GM19025 (cell line): ENCODE results near the gene MAMLD1.

Experiments used
- ATAC-seq: cut with Tn5 transposase; IDR thresholded peaks from one replicate; pipeline ENCODE4 v1.9.1; 2021; ENCODE audit warnings: mild to moderate bottlenecking, low read depth, moderate library complexity; ENCODE audit not compliant: unreplicated experiment

The MAMLD1 gene

GRCh38 chrX:150525061-150525919 lies 162.2 kb downstream of the MAMLD1 start:
- no peak for ATAC-seq

DNA sequence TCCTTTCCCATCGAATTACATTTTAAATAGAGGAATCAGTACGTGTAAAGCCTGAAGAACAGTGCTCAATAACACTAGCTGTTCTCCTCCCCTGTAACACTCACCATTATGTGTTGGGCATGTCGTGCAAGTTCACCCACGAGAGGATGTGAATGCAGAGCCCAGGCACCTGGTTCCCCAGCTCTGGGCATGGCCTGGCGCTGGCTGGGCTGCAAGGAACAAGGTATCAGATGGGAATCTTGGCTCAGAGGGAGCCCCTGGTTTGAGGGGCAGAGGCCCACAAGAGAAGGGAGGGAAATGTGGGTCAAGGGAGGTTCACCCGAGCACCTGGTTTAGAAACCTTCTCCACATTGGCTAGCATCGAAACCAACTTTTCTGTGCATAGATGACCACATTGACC lies 163.6 kb downstream of the MAMLD1 start:
- no peak for ATAC-seq

- no peak for ATAC-seq
Observed at GRCh38 chrX:150527108-150527507, 164.0 kb downstream of the MAMLD1 start.

GRCh38 chrX:150529587-150529986 lies 166.5 kb downstream of the MAMLD1 start:
- no peak for ATAC-seq

GRCh38 chrX:150530821-150531220 lies 167.7 kb downstream of the MAMLD1 start:
- ATAC-seq: no peak

DNA sequence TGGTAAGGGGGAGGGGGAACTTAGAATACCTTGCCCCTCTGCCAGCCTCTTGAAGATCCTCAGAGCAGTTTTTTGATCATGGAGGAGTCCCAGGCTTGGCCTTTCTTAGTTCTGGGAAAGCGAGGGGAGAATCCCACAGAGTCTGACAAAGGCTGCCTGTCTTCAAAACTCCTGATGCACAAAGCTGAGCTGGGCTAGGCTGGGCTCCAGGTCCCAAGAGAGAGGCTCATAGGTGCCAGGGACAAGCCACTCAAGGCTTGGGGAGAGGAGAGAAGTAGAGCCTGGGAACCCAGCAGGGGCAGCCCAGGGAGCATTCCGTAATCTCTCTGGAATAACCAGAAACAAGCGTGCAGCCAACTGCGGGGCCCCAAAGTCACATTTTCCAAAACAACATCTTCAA lies 168.3 kb downstream of the MAMLD1 start:
- ATAC-seq: no peak

GRCh38 chrX:150533863-150534262 lies 170.7 kb downstream of the MAMLD1 start:
- no peak for ATAC-seq

DNA sequence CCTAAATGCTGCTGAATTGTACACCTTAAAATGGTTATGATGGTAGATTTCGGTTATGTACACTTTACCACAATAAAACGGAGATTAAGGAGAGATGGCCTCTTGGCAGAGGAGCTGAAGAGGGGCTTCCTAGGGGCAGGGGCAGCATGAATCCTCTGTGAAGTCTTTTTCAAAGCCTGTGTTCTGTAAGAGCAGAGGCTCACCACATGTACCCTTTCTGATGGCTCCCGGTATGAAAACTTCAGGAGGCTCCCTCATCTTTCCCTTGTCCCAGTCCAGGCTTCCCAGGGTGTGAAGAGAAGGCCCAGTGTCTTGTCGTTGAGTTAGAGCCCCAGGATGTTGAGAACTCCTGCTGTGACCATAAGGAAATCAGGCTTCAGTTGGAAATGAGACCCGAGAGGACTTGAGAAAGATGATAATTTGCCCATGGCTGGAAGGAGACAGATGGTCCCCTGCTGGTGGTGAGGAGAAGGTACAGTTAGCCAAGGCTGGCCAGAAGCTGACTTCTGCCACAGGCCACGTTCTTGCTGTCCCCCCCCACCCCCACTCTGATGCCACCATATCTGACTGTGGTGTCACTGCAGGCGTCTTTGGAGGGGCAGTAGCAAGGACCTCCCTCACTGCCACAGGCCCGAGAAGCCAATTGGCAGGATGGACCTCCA lies 173.5 kb downstream of the MAMLD1 start:
- ATAC-seq: no peak

DNA sequence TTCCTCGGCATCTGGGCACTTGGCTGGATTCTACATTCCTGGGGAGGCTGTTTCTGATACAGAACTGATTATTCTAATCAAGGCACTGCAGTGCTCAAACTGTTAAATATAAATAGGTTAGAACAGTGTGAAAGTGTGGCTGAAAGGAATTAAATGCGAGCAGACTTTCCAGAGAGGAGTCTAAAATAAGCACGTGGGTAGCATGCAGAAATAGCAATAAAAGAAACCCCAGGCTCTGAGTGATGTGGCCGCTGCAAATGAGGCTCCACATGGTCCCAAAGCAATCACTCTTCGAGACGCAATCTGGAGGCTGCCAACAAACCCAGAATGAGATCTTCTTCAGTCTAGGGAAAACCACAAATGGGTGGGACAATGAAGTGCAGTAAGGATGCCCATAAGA lies 174.7 kb downstream of the MAMLD1 start:
- ATAC-seq: no peak

DNA sequence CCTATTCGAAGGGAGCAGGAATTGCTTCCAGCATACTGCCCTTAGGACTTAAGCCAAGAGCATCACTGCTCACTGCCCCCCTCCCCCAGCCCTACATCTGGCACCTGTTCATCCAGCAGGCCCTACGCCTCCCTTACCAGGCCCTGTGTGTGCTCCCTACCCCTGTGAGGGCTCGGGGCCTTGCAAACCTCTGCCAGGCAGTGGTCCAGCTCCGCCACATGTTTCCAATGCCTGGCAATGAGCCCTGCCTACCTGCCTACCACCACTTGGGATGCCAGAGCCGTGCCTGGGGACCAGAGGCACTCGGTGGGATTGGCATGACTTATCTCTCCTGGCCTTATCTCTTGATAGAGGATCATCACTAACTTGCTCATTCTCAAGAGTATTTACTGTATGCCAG lies 177.8 kb downstream of the MAMLD1 start:
- no peak for ATAC-seq

DNA sequence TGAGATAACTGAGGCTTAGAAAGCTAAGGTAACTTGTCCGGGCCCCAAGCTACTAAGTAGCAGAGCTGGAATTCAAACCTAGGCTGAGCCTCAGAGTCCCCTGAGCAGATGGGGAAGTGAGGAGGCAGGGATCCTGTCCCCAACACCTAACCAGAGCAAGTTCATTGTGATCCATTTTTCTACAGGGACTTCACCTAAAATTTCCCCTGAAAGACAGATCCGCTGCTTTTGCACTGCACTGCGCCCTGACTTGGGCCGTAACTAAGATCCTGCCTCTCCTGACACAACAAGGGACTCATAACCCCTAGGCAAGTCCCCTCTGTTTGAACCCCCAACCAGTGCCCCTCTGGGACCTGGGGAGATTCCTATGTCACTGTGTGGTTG lies 179.7 kb downstream of the MAMLD1 start:
- ATAC-seq: peak; percentile 42

GRCh38 chrX:150543230-150544155 lies 180.4 kb downstream of the MAMLD1 start:
- peak; percentile 48 for ATAC-seq

DNA sequence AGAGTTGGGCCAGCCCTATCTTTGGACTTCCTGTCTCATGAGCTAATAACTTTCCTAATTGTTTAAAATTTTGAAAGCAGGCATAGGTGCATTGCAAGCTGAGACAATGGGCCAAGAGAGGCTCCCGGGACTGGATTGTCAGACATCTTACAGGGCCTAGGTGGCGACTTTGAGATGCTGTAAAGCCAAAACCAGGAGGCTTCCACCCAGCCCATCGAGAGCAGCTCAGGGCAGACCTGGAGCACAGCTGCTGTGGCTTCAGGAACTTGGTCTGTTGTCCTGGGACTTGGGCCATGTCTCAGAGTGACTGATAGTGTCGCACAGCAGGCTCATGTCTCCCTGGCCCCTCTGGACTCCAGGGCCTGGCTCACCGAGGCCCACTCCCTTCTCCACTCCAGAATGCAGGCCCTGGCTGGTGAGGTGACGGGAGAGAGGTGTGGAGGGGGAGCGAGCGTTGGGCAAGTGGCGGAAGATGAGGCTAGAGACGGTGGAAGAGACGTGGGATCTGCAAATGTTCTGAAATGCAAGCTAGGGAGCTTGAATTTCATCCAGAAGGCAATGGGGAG lies 181.2 kb downstream of the MAMLD1 start:
- no peak for ATAC-seq

DNA sequence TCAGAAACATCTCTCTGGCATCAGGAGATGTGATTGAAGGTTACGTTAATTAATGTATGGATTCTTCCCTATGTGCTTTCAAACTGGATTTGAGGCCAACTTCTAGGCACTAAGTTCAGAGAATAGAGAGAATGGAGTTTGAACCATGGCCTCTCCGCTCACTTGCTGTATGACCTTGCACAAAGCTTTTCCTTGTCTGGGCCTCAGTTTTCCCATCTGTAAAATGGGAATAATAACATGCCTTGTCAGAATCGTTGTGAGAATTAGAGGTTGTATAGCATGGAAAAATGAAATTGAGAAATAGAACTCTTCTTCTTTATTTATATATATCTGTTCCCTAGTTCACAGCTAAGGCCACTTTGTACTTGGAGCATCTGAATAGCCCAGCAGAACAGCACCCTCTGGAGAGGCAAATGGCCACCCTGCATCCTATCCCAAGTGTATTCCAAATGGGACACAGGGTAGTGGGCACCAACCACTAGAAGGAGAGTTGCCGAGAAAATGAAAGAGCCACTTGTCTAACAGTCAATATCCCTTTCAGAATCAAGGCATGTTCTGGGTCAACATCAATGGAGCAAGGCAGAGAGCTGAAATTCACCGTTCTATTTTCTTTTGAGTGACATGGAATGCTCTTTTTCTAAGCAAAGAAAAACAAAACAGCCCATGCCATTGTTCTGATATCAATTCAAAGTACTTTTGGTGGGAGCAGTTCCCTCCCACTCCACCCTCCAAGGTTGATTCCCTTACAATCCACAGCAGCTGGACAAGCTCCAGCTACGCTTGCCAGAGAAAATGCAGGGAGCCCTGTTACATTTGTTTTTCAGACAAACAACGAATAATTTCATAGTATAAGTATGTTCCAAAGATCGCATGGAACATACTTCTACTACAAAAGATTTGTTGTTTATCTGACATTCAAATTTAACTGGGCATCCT lies 182.0 kb downstream of the MAMLD1 start:
- no peak for ATAC-seq

DNA sequence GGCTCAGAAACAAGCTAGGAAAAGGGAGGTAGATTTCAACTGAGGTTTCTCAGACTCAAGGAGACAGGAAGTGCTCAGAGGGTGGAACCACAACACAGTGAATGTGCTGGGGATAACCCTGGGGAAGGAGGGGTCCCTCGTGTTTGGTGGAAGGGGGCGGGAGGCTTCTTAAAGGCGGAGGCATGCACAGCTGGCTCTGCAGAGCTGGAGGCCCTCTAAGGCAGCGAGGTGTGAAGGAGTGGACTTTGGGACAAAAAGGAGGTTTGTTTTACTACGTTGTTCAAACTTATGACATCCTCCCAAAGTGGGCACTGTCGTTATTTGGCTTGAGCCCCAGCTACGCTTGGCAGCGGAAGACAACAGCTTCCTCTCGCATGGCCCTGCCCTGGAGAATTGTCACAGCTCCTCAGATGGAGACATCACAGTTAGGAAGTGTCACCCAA lies 183.6 kb downstream of the MAMLD1 start:
- no peak for ATAC-seq

DNA sequence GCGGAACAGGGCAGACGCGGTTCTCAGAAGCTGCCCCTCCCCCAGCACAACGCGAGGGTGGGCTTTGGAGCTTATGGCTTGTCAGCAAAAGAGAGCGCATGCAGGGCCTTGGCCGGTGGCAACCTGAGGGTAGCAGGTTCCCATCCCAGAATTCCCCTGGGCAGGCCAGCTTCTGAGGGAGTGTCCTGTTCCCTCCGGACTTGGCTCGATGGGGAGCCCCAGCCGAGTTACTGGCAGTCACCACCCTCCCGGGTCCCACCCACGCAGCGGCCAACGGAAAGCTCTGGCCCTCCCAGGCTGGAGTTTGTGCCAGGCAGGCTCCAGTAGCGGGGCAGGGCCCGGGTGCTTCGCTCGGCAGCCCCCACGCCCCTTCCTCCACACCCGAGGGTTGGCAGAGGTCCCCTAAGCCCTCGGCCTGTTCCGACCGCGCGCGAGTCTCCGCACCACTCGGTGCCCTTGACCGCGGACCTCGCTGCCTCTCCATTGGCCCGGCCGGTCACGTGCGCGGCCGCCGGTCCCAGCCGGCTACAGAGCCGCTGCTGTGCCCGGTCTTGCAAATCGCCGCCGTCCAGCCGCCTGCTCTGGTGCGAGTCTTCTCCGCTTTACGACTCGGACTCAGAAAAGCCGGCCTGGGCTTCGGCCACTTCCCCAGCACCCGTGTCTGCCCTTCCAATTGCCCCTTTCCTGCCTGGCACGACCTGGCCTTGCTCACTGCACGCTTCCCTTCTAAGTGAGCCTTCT lies 184.4 kb downstream of the MAMLD1 start:
- ATAC-seq: no peak

DNA sequence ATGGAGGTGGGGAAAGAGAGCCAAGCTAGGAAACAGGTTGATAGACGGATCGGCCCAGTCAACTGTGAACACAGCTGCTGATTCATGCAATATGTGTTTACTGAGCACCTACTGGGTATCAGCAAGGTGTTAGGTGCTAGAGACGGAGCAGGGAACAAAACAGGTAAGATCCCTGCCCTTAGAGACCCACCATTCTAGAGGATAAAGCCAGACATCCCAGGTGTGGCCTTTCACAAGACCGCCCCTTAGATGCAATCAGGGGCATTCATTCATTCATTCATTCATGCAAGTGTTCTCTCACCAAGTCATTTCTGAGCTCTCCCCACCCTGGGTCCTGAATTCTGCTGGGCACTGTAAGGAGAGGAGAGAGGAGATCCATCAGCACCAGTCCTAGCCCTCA lies 185.1 kb downstream of the MAMLD1 start:
- ATAC-seq: no peak

GRCh38 chrX:150548684-150549083 lies 185.6 kb downstream of the MAMLD1 start:
- no peak for ATAC-seq

DNA sequence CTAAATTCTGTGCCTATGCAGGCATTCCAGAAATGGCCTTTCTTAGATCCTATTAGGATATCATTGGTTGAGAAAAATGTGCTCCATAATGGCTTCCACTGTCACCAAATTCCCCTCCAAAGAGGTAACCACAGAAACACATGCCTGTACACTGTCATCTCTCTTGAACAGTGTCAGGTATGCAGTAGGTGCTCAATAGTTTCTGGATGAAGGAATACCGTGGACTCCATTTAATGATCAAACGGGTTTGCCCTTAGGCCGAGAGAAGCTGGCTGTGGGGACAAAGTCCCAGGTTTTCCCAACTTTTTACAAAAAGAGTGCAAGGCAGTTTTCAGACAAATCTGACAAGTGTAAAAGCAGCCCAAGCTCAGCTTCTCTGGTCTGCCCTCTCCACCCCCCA lies 188.8 kb downstream of the MAMLD1 start:
- ATAC-seq: no peak
